GM12878 (cell line): ENCODE results near the gene SLC6A1. TPM values are rescaled to one million over a fixed set of nuclear protein-coding genes. Genes with fewer than 3 reads are reported as not detected.

ENCODE experiments used
- ATAC-seq: fragments of 200-7000 bp; cut with Tn5 transposase; 3 replicates; pipeline ENCODE4 v1.9.1; 2020; ENCODE audit warnings: mild to moderate bottlenecking, moderate library complexity
- BruUV-seq: library from RNA; stranded (reverse); fragments of 400-500 nt; replicated peaks from 2 replicates; lab custom pipeline; 2021; lab: Mats Ljungman, UMichigan
- CTCF ChIA-PET: fragments of 300-600 bp; sonication (Branson Sonifier 250); formaldehyde crosslinking; extraction: SDS; loops from one replicate; lab custom pipeline; 2021; ENCODE audit warnings: inconsistent platforms; lab: Yijun Ruan, JAX
- POLR2A ChIA-PET: fragments of 350-600 bp; formaldehyde crosslinking; extraction: SDS; loops from one replicate; lab custom pipeline; 2021; ENCODE audit warnings: inconsistent platforms; lab: Charles Lee
- RAD21 ChIA-PET: fragments of 300-600 bp; sonication (Branson Sonifier 250); formaldehyde crosslinking; loops from one replicate; lab custom pipeline; 2023; ENCODE audit warnings: antibody characterized with exemption; ENCODE audit not compliant: unreplicated experiment; lab: Charles Lee
- SMC1A ChIA-PET: fragments of 300-600 bp; sonication (Branson Sonifier 250); formaldehyde crosslinking; loops from one replicate; lab custom pipeline; 2023; ENCODE audit not compliant: unreplicated experiment, uncharacterized antibody; lab: Charles Lee
- DNase-seq: peaks from one replicate; pipeline ENCODE4 v3.0.0-alpha.2; 2011; ENCODE audit warnings: low read depth, low spot score
- FAIRE-seq: peaks from 3 replicates; lab custom pipeline; 2011; peaks lifted over from hg19 to GRCh38; lab: Jason Lieb, UNC
- H2AFZ ChIP-seq: 2 replicates; pipeline ENCODE4 v1.6.0; 2011; ENCODE audit warnings: low read depth, low read length, control low read depth; ENCODE audit not compliant: control insufficient read depth
- H3K27ac ChIP-seq: 2 replicates; pipeline ENCODE4 v1.5.1; 2011; ENCODE audit warnings: control low read depth; ENCODE audit not compliant: control insufficient read depth, insufficient read depth
- H3K27me3 ChIP-seq, 2 experiments: replicated peaks in 1 of 2; 2 replicates each; pipeline versions ENCODE4 v1.6.0 to v1.6.1; 2011; ENCODE audit warnings: low read length in 1 of 2; ENCODE audit not compliant: control insufficient read depth in 2 of 2, insufficient read depth in 2 of 2
- H3K36me3 ChIP-seq, 2 experiments: 2 replicates each; pipeline ENCODE4 v1.5.1; 2011; ENCODE audit warnings: low read length in 1 of 2; ENCODE audit not compliant: control insufficient read depth in 2 of 2, insufficient read depth in 2 of 2
- H3K4me1 ChIP-seq: 2 replicates; pipeline ENCODE4 v1.6.1; 2011; ENCODE audit warnings: mild to moderate bottlenecking, low read length, moderate library complexity, mixed read lengths; ENCODE audit not compliant: control insufficient read depth, insufficient read depth
- H3K4me2 ChIP-seq: 2 replicates; pipeline ENCODE4 v1.6.0; 2011; ENCODE audit warnings: control low read depth; ENCODE audit not compliant: control insufficient read depth, insufficient read depth
- H3K4me3 ChIP-seq: fragments of 200-600 bp; sonication (generic); 2 replicates; pipeline ENCODE4 v1.5.1; 2016
- H3K79me2 ChIP-seq: 2 replicates; pipeline ENCODE4 v1.6.0; 2011; ENCODE audit warnings: low read length; ENCODE audit not compliant: control insufficient read depth, insufficient read depth
- H3K9ac ChIP-seq: 2 replicates; pipeline ENCODE4 v1.8.0; 2011; ENCODE audit warnings: low read length, control low read depth, mixed read lengths; ENCODE audit not compliant: control insufficient read depth, insufficient read depth
- H3K9me3 ChIP-seq: replicated peaks from 3 replicates; pipeline ENCODE4 v1.5.1; 2011; ENCODE audit warnings: mild to moderate bottlenecking, low read length; ENCODE audit not compliant: control insufficient read depth, insufficient read depth
- H4K20me1 ChIP-seq: 2 replicates; pipeline ENCODE4 v1.6.0; 2011; ENCODE audit not compliant: control insufficient read depth, insufficient read depth
- BMI1 ChIP-seq: fragments of 450-650 bp; IDR thresholded peaks from 2 replicates; pipeline ENCODE4 v1.6.1; 2016; ENCODE audit warnings: mild to moderate bottlenecking, moderate library complexity, borderline replicate concordance
- DPF2 ChIP-seq: fragments of 450-650 bp; IDR thresholded peaks from 2 replicates; pipeline ENCODE4 v1.6.1; 2017; ENCODE audit warnings: mild to moderate bottlenecking
- HDAC2 ChIP-seq: fragments of 200-600 bp; sonication (generic); IDR thresholded peaks from 2 replicates; pipeline ENCODE4 v1.6.1; 2017
- POLR2A ChIP-seq: IDR thresholded peaks from 2 replicates; pipeline ENCODE4 v1.6.1; 2011; ENCODE audit warnings: low read depth, mild to moderate bottlenecking, low read length
- RAD21 ChIP-seq: IDR thresholded peaks from 2 replicates; pipeline ENCODE4 v1.6.1; 2011; ENCODE audit warnings: mild to moderate bottlenecking, low read depth, low read length, moderate library complexity; ENCODE audit not compliant: insufficient read depth
- SREBF2 ChIP-seq: IDR thresholded peaks from 2 replicates; pipeline ENCODE4 v1.6.1; 2012; ENCODE audit warnings: mild to moderate bottlenecking, low read length
- TAF1 ChIP-seq: IDR thresholded peaks from 2 replicates; pipeline ENCODE4 v1.6.1; 2011; ENCODE audit warnings: mild to moderate bottlenecking, low read depth, low read length, borderline replicate concordance
- USF2 ChIP-seq: IDR thresholded peaks from 2 replicates; pipeline ENCODE4 v1.6.1; 2011; ENCODE audit warnings: low read depth, low read length, improper control_type of control experiment, borderline replicate concordance
- ZBTB33 ChIP-seq: fragments of 450-650 bp; IDR thresholded peaks from 2 replicates; pipeline ENCODE4 v1.6.1; 2017; ENCODE audit warnings: mild to moderate bottlenecking
- WGBS: methylation state at CpG from one replicate; pipeline ENCODE4 v1.1.6; 2016; ENCODE audit warnings: low lambda C conversion rate; ENCODE audit not compliant: insufficient replicate concordance, insufficient coverage; ENCODE audit errors: missing lambda C conversion rate; 5-methylcytosine and 5-hydroxymethylcytosine counted together
- in situ Hi-C: fragments of 300-500 bp; cut with MboI; formaldehyde crosslinking; loops from 9 replicates; pipeline ENCODE4 v1.14.3; 2018; ENCODE audit warnings: mixed read lengths
- intact Hi-C: fragments of 100-400 bp; cut with micrococcal nuclease; formaldehyde crosslinking; loops from one replicate; pipeline ENCODE4 v1.14.2; 2022; ENCODE audit not compliant: unreplicated experiment
- polyA plus RNA-seq, 11 experiments: library from polyadenylated mRNA; depleted of rRNA in 4 of 11; unstranded in 6 of 11; stranded (reverse) in 5 of 11; fragments of >200 nt; fragmentation: Nextera tagmentation in 4 of 11; fragmentation: Illumina TruSeq in 1 of 11; extraction: Ambion mirVana in 4 of 11; extraction: Trizol in 1 of 11; gene quantifications; 1 replicate in 1 of 11; 2 replicates in 10 of 11; pipeline versions ENCODE4 v1.2.1 to v1.2.3, GENCODE V29; 2011 to 2016; ENCODE audit warnings: inconsistent platforms in 2 of 11, missing spikeins in 2 of 11, low read depth in 1 of 11
- total RNA-seq, 4 experiments: library from RNA; depleted of rRNA in 3 of 4; stranded (reverse); fragments of >200 nt in 3 of 4; fragmentation: Illumina TruSeq in 1 of 4; extraction: Trizol in 1 of 4; gene quantifications; 2 replicates each; pipeline versions ENCODE4 v1.2.1 to v1.2.3, GENCODE V29; 2013 to 2021

SLC6A1 gene
- total and polyA plus RNA-seq, 10 of the 15 experiments (the other 5 are each of a cell fraction or from before 2014, with no cell fraction given) = not detected

GRCh38 chr3:11020764-11021163, 28.2 kb downstream of the SLC6A1 start:
- no peak overlapping the region for H3K9ac ChIP-seq
- H3K36me3 ChIP-seq = no peaks in the 10 kb centered on the region
- no TSS peak for BruUV-seq
- intact Hi-C loops (no loop called here), in situ Hi-C loops (no loop called here)
- H3K9me3 ChIP-seq = no peaks in the 10 kb centered on the region
- ChIA-PET POLR2A (no interaction called here), CTCF (no interaction called here), RAD21 (no interaction called here), SMC1A (no interaction called here)
- peaks cover 0 to 2% of the 10 kb centered on the region in 2 experiments; a peak in 1 of 4 replicates for H3K27me3 ChIP-seq
- no peaks in the 10 kb centered on the region for H4K20me1 ChIP-seq
- no peak overlapping the region for H3K4me3 ChIP-seq
- FAIRE-seq = no peak
- TF ChIP-seq BMI1 (no peak), TAF1 (no peak), ZBTB33 (no peak), USF2 (no peak), DPF2 (no peak), RAD21 (no peak), HDAC2 (no peak), POLR2A (no peak), SREBF2 (no peak)
- H3K27ac ChIP-seq = no peak overlapping the region
- no peak for ATAC-seq
- H3K4me2 ChIP-seq = no peak overlapping the region
- H3K79me2 ChIP-seq = no peaks in the 10 kb centered on the region
- H3K4me1 ChIP-seq = no peaks in the 10 kb centered on the region
- H2AFZ ChIP-seq = no peak overlapping the region
- WGBS = 4% methylated on average over 2 of the region's 2 CpGs
- DNase-seq = no peak
